HepG2 (cell line): Measurements from ENCODE around the gene CTDNEP1. TPM values are rescaled to one million over a fixed set of nuclear protein-coding genes. Genes with fewer than 3 reads are reported as not detected.

Experiments used
- ARHGAP35 ChIP-seq: sonication (generic); formaldehyde crosslinking; IDR thresholded peaks from 2 replicates; pipeline ENCODE4 v1.9.0; 2022; ENCODE audit warnings: mild to moderate bottlenecking, inconsistent platforms, moderate library complexity, missing genetic modification reagents, borderline replicate concordance
- ARID2 ChIP-seq: sonication (generic); formaldehyde crosslinking; IDR thresholded peaks from 2 replicates; pipeline ENCODE4 v1.8.1; 2022; ENCODE audit warnings: mild to moderate bottlenecking, missing genetic modification reagents, borderline replicate concordance
- CENPT ChIP-seq: sonication (generic); formaldehyde crosslinking; IDR thresholded peaks from 2 replicates; pipeline ENCODE4 v1.8.0; 2022; ENCODE audit warnings: low read depth, mild to moderate bottlenecking, moderate library complexity, missing genetic modification reagents
- GATA4 ChIP-seq: sonication (generic); IDR thresholded peaks from 2 replicates; pipeline ENCODE4 v1.6.1; 2016; ENCODE audit warnings: antibody characterized with exemption, low read depth, borderline replicate concordance
- HNRNPUL1 ChIP-seq: fragments of 200-400 bp; formaldehyde crosslinking; IDR thresholded peaks from 2 replicates; pipeline ENCODE4 v1.6.1; 2017; ENCODE audit warnings: low read depth, mild to moderate bottlenecking, low read length, moderate library complexity
- HOXA9 ChIP-seq: sonication (generic); formaldehyde crosslinking; IDR thresholded peaks from 2 replicates; pipeline ENCODE4 v1.8.1; 2022; ENCODE audit warnings: missing genetic modification reagents, mild to moderate bottlenecking, moderate library complexity, borderline replicate concordance
- KLF9 ChIP-seq: IDR thresholded peaks from 2 replicates; pipeline ENCODE4 v1.6.1; 2016; ENCODE audit warnings: low read depth
- RARA ChIP-seq: IDR thresholded peaks from 2 replicates; pipeline ENCODE4 v1.6.1; 2016; ENCODE audit warnings: missing genetic modification reagents, missing compliant biosample characterization
- REST ChIP-seq, 2 experiments: IDR thresholded peaks; 2 replicates each; pipeline ENCODE4 v1.6.1; 2011 to 2012; ENCODE audit warnings: low read length in 2 of 2, borderline replicate concordance in 1 of 2, low read depth in 1 of 2, mild to moderate bottlenecking in 1 of 2, moderate library complexity in 1 of 2
- UBTF ChIP-seq: sonication (generic); formaldehyde crosslinking; IDR thresholded peaks from 2 replicates; pipeline ENCODE4 v1.4.0; 2020; ENCODE audit warnings: mild to moderate bottlenecking, missing genetic modification reagents
- ZBTB26 ChIP-seq: IDR thresholded peaks from 2 replicates; pipeline ENCODE4 v1.6.1; 2016; ENCODE audit warnings: missing compliant biosample characterization, missing genetic modification reagents, borderline replicate concordance
- ZMYM4 ChIP-seq: sonication (generic); formaldehyde crosslinking; IDR thresholded peaks from 2 replicates; pipeline ENCODE4 v1.8.1; 2023; ENCODE audit warnings: mild to moderate bottlenecking, missing genetic modification reagents
- ZNF142 ChIP-seq: sonication (generic); formaldehyde crosslinking; IDR thresholded peaks from 2 replicates; pipeline ENCODE4 v1.4.0; 2020; ENCODE audit warnings: missing genetic modification reagents
- ZNF605 ChIP-seq: sonication (generic); formaldehyde crosslinking; IDR thresholded peaks from 2 replicates; pipeline ENCODE4 v1.8.0; 2022; ENCODE audit warnings: mild to moderate bottlenecking, missing genetic modification reagents
- polyA plus RNA-seq, 8 experiments: library from polyadenylated mRNA; depleted of rRNA in 3 of 8; stranded (reverse) in 7 of 8; unstranded in 1 of 8; fragments of >200 nt; fragmentation: Illumina TruSeq in 4 of 8; extraction: Trizol in 4 of 8; gene quantifications; 2 replicates each; pipeline versions ENCODE4 v1.2.1 to v1.2.3, GENCODE V29; 2011 to 2016; ENCODE audit warnings: low read depth in 4 of 8, missing spikeins in 1 of 8, mixed read lengths in 1 of 8; ENCODE audit not compliant: insufficient read depth in 1 of 8
- total RNA-seq, 5 experiments: library from RNA; depleted of rRNA; stranded (reverse); fragments of >200 nt; fragmentation: Illumina TruSeq; extraction: Trizol; gene quantifications; 2 replicates each; pipeline ENCODE4 v1.2.3, GENCODE V29; 2016; ENCODE audit warnings: low read depth in 1 of 5

The CTDNEP1 gene
- total and polyA plus RNA-seq, 2 of the 13 experiments (the other 11 are each of a cell fraction or from before 2014, with no cell fraction given), result 19.8 to 118 TPM

- TF ChIP-seq REST (IDR thresholded peaks at IDR 0.05; ENCODE audit: borderline replicate concordance in 1 of 2, low read depth in 1 of 2, low read length in 2 of 2) (0 out of 4 replicates have a peak, but pooled peaks of 1 of the 2 experiments have one; percentile 24), HOXA9 (CRISPR knock-in tag) (no peak), ZMYM4 (CRISPR knock-in tag) (peak; percentile 48; the same call in 1 of the 2 replicates), ZBTB26 (CRISPR knock-in tag) (peak; percentile 22; the same call in 1 of the 2 replicates), ZNF605 (CRISPR knock-in tag) (peak; percentile 39; the same call in 1 of the 2 replicates), CENPT (CRISPR knock-in tag) (no peak), ZNF142 (CRISPR knock-in tag) (no peak), UBTF (CRISPR knock-in tag) (peak; percentile 11; the same call in 1 of the 2 replicates), KLF9 (CRISPR knock-in tag) (no peak), RARA (CRISPR knock-in tag) (no peak), ARHGAP35 (CRISPR knock-in tag) (peak; percentile 24; the same call in 1 of the 2 replicates), ARID2 (CRISPR knock-in tag) (peak; percentile 70; the same call in 1 of the 2 replicates), HNRNPUL1 (no peak), GATA4 (no peak)
These were observed 12.2 kb downstream of the CTDNEP1 start, which contains the start of gene PHF23 (continued) for GRCh38 chr17:7239091-7240027.
